ENCODE data around the gene KRTAP5-5.
"Not testable (repeated sequence)": the region's sequence is repeated elsewhere in the genome, so short reads cannot be mapped to it uniquely, and the experiment has no call there.

Gene KRTAP5-5

GRCh38 chr11:1629326-1630185 is at the start of gene KRTAP5-5:
Gene KRTAP5-5, plus strand, starts transcription at chr11:1629775. Its CDS starts 66 bp downstream, at chr11:1629841.
- no peak within 1 kb of the TSS for H3K4me3 ChIP-seq (ENCODE audit: low read depth, low read length)
- DNase-seq (ENCODE audit: low read depth) = no peak
- no peak for TF ChIP-seq CTCF (IDR thresholded peaks at IDR 0.05; ENCODE audit: low read depth, low read length, missing control alignments)
- in situ Hi-C loops (cut with HindIII; ENCODE audit: low sequenced_read_pairs) = loop anchor here (10.0 kb wide), 3 partner anchors 95 to 465 kb away; no protein-coding TSS in a partner anchor

DNA sequence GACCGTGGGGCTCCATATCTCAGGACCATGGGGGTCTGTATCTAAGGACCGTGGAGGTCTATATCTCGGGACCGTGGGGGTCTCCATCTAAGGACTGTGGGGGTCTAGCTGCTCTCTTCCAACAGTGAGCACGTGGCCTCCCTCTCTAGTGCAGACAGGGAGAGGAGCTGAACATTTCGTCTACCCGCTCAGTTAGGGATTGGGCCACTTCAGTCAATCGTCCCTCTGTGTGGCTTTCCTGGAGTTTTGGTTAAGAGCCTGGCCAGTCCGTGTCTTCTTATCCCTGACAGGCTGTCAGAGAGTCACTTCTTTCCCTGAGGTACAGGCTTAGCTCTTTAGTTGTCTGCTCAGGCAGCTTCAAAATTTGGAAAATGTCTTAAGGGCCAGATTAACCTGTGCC is 47.6 kb upstream of the KRTAP5-5 start:
- DNase-seq (ENCODE audit: low read depth) = no peak
- no peak for TF ChIP-seq CTCF (IDR thresholded peaks at IDR 0.05; ENCODE audit: low read depth, low read length, missing control alignments)
- H3K4me3 ChIP-seq (ENCODE audit: low read depth, low read length) = no peak overlapping the region
- in situ Hi-C loops (cut with HindIII; ENCODE audit: low sequenced_read_pairs) = no loop called here

DNA sequence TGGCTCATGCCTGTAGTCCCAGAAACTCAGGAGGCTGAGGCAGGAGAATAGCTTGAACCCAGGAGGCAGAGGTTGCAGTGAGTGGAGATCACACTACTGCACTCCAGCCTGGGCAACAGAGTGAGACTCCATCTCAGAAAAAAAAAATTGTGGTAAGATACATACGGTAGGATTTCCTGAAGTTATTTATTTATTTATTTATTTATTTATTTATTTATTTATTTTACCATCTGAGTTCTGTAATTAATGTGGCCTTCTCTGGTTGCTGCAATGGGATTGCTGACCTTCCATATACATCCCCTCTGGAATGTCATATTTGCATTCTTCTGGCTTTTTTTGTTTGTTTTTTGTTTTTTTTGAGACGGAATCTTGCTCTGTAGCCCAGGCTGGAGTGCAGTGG is 46.7 kb upstream of the KRTAP5-5 start:
- in situ Hi-C loops (cut with HindIII; ENCODE audit: low sequenced_read_pairs); DNase-seq (ENCODE audit: low read depth): not testable (repeated sequence)

DNA sequence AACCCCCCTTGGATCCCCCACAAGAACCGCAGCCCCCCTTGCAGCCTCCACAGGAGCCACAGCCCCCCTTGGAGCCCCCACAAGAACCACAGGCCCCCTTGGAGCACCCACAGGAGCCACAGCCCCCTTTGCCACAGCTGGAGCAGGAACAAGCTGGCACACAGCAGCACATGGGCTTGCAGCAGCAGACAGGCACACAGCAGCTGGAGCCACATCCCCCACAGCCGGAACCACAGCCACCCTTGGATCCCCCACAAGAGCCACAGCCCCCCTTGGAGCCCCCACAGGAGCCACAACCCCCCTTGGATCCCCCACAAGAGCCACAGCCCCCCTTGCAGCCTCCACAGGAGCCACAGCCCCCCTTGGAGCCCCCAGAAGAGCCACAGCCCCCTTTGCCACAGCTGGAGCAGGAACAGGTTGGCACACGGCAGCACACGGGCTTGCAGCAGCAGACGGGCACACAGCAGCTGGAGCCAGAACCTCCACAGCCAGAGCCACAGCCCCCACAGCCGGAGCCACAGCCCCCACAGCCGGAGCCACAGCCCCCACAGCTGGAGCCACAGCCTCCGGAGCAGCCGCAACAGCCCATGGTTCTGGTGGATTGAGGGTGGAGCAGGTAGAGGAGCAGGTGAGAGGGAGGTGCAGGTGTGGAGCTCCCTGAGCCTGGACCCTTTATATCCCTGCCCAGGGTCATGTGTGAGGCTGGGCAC is 44.8 kb upstream of the KRTAP5-5 start, which contains the start of gene KRTAP5-1:
KRTAP5-1 (minus strand) TSS at position 623 of the 710 bp plus-strand sequence; CDS start at position 589, 34 bp downstream.
- H3K4me3 ChIP-seq (ENCODE audit: low read depth, low read length); DNase-seq (ENCODE audit: low read depth); in situ Hi-C loops (cut with HindIII; ENCODE audit: low sequenced_read_pairs): not testable (repeated sequence)

More for the DNA sequence above, 46.7 kb upstream of the KRTAP5-5 start:
- H3K4me3 ChIP-seq (ENCODE audit: low read depth, low read length) = not testable (repeated sequence)

GRCh38 chr11:1586699-1587098 is 42.9 kb upstream of the KRTAP5-5 start:
- no peak for TF ChIP-seq CTCF (IDR thresholded peaks at IDR 0.05; ENCODE audit: low read depth, low read length, missing control alignments)
- in situ Hi-C loops (cut with HindIII; ENCODE audit: low sequenced_read_pairs) = no loop called here
- DNase-seq (ENCODE audit: low read depth) = no peak
- no peak overlapping the region for H3K4me3 ChIP-seq (ENCODE audit: low read depth, low read length)

DNA sequence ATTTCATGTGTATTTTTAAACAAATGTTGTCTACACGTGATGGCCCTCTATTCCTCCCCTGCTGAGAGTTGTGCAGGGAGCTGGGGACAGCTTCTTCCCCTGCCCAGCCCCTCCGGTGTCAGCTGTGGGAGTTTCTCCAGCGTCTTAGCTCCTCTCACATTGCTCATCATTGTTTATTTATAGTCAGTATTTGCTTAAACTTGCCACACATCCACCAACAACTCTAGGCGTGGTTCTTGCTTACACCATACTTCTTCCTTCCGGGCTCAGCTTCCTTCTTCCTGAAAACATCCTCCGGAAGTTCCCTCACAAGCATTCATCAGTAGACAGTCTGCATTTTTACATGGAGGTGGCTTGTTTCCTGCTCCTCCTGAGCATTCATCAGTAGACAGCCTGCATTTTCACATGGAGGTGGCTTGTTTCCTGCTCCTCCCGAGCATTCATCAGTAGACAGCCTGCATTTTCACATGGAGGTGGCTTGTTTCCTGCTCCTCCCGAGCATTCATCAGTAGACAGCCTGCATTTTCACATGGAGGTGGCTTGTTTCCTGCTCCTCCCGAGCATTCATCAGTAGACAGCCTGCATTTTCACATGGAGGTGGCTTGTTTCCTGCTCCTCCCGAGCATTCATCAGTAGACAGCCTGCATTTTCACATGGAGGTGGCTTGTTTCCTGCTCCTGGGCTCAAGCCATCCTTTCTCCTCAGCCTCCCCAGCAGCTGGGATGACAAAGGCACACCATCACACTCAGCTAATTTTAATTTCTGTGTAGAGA is 40.2 kb upstream of the KRTAP5-5 start:
- in situ Hi-C loops (cut with HindIII; ENCODE audit: low sequenced_read_pairs); H3K4me3 ChIP-seq (ENCODE audit: low read depth, low read length); DNase-seq (ENCODE audit: low read depth): not testable (repeated sequence)

DNA sequence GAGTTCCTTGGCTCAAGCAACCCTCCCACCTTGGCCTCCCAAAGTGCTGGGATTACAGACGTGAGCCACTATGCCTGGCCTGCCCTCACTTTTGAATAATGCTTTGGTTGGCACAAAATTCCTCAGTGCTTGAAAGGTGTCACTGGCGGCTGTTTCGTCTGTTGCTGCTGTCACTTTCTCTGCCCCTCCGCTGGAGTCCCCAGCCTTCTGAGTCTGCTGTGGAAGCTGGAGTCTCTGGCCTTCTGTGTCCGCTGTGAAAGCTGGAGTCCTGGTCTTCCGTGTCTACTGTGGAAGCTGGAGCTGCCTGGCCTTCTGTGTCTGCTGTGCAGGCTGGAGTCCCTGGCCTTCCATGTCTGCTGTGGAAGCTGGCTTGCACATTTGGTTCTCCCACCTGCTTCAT is 39.6 kb upstream of the KRTAP5-5 start:
- no peak overlapping the region for H3K4me3 ChIP-seq (ENCODE audit: low read depth, low read length)
- in situ Hi-C loops (cut with HindIII; ENCODE audit: low sequenced_read_pairs) = no loop called here
- no peak for TF ChIP-seq CTCF (IDR thresholded peaks at IDR 0.05; ENCODE audit: low read depth, low read length, missing control alignments)
- no peak for DNase-seq (ENCODE audit: low read depth)
